H1 (cell line): ENCODE measurements around the gene GLDC. TPM values are rescaled to one million over a fixed set of nuclear protein-coding genes. Genes with fewer than 3 reads are reported as not detected.

Experiments
- CTCF ChIA-PET: fragments of 300-600 bp; sonication (Branson Sonifier 250); formaldehyde crosslinking; loops from one replicate; lab custom pipeline; 2021; ENCODE audit not compliant: partially characterized antibody; lab: Charles Lee
- POLR2A ChIA-PET: fragments of 300-600 bp; sonication (Branson Sonifier 250); formaldehyde crosslinking; loops from one replicate; lab custom pipeline; 2021; ENCODE audit warnings: inconsistent platforms; ENCODE audit not compliant: partially characterized antibody; lab: Charles Lee
- DNase-seq, 2 experiments: peaks; one replicate each; pipeline versions ENCODE4 v3.0.0 to v3.0.0-alpha.2; 2010 to 2022; ENCODE audit warnings: low spot score in 2 of 2, low read depth in 1 of 2, mixed read lengths in 1 of 2
- FAIRE-seq: peaks from 2 replicates; lab custom pipeline; 2011; peaks lifted over from hg19 to GRCh38; lab: Jason Lieb, UNC
- H2AFZ ChIP-seq: 2 replicates; pipeline ENCODE4 v1.8.1; 2012; ENCODE audit warnings: low read length, inconsistent platforms
- H2AK5ac ChIP-seq: 2 replicates; pipeline ENCODE4 v1.6.1; 2013; ENCODE audit warnings: low read depth, low read length
- H2BK120ac ChIP-seq: replicated peaks from 2 replicates; pipeline ENCODE3; 2013; ENCODE audit warnings: low read depth, low read length, inconsistent platforms
- H2BK12ac ChIP-seq: 2 replicates; pipeline ENCODE4 v1.6.1; 2013; ENCODE audit warnings: low read depth, low read length
- H2BK15ac ChIP-seq: 2 replicates; pipeline ENCODE4 v1.6.1; 2013; ENCODE audit warnings: low read length
- H2BK20ac ChIP-seq: 2 replicates; pipeline ENCODE4 v1.6.1; 2013; ENCODE audit warnings: low read length
- H2BK5ac ChIP-seq: 2 replicates; pipeline ENCODE4 v1.6.1; 2013; ENCODE audit warnings: low read depth, low read length
- H3K14ac ChIP-seq: 2 replicates; pipeline ENCODE4 v1.6.1; 2013; ENCODE audit warnings: inconsistent platforms; ENCODE audit not compliant: insufficient read length
- H3K18ac ChIP-seq: 2 replicates; pipeline ENCODE4 v1.6.1; 2013; ENCODE audit warnings: low read length; ENCODE audit errors: extremely low read depth
- H3K23ac ChIP-seq: 2 replicates; pipeline ENCODE4 v1.6.1; 2013; ENCODE audit warnings: inconsistent platforms; ENCODE audit not compliant: insufficient read length
- H3K23me2 ChIP-seq: 2 replicates; pipeline ENCODE4 v1.6.1; 2013; ENCODE audit warnings: low read depth, low read length
- H3K27ac ChIP-seq: 2 replicates; pipeline ENCODE4 v1.6.1; 2011; ENCODE audit warnings: low read depth, low read length, inconsistent platforms
- H3K27me3 ChIP-seq, 4 experiments: replicated peaks in 1 of 4; 1 replicate in 1 of 4; 2 replicates in 3 of 4; pipeline versions ENCODE4 v1.6.1 to v1.8.1; 2011 to 2013; ENCODE audit warnings: low read length in 3 of 4, mild to moderate bottlenecking in 3 of 4, inconsistent platforms in 2 of 4, mixed read lengths in 2 of 4, moderate library complexity in 1 of 4; ENCODE audit not compliant: control insufficient read depth in 3 of 4, insufficient read depth in 3 of 4; ENCODE audit errors: extremely low read depth in 1 of 4
- H3K36me3 ChIP-seq, 4 experiments: 2 replicates each; pipeline versions ENCODE4 v1.6.1 to v1.8.1; 2011 to 2013; ENCODE audit warnings: mild to moderate bottlenecking in 4 of 4, low read length in 3 of 4, moderate library complexity in 2 of 4, control low read depth in 1 of 4, inconsistent platforms in 1 of 4; ENCODE audit not compliant: insufficient read depth in 4 of 4, control insufficient read depth in 2 of 4
- H3K4ac ChIP-seq: replicated peaks from 2 replicates; pipeline ENCODE3; 2013; ENCODE audit warnings: low read length, low read depth, mixed read lengths, inconsistent platforms; ENCODE audit not compliant: insufficient read length
- H3K4me1 ChIP-seq, 4 experiments: replicated peaks in 1 of 4; 1 replicate in 1 of 4; 2 replicates in 3 of 4; pipeline versions ENCODE4 v1.6.1 to v1.8.1; 2011 to 2013; ENCODE audit warnings: low read length in 3 of 4, inconsistent platforms in 2 of 4, mixed read lengths in 1 of 4; ENCODE audit not compliant: insufficient read depth in 4 of 4, control insufficient read depth in 3 of 4
- H3K4me2 ChIP-seq, 2 experiments: 2 replicates each; pipeline versions ENCODE4 v1.6.1 to v1.8.1; 2011 to 2013; ENCODE audit warnings: low read depth in 2 of 2, low read length in 2 of 2, control low read depth in 1 of 2, inconsistent platforms in 1 of 2, mild to moderate bottlenecking in 1 of 2; ENCODE audit not compliant: insufficient read depth in 1 of 2
- H3K4me3 ChIP-seq, 4 experiments: fragments of 200-600, 300-600 bp in 1 of 4; sonication (generic), shearing (Covaris generic), sonication (Bioruptor Twin) in 1 of 4; 2 replicates each; pipeline versions ENCODE4 v1.5.1 to v1.8.1; 2011 to 2016; ENCODE audit warnings: low read length in 4 of 4, low read depth in 3 of 4, control low read depth in 2 of 4, inconsistent platforms in 2 of 4, mild to moderate bottlenecking in 2 of 4, mixed read lengths in 1 of 4, moderate library complexity in 1 of 4; ENCODE audit not compliant: insufficient read depth in 2 of 4; ENCODE audit errors: extremely low read depth in 1 of 4
- H3K56ac ChIP-seq: replicated peaks from 2 replicates; pipeline ENCODE3; 2013; ENCODE audit warnings: low read depth, mild to moderate bottlenecking, mixed read lengths, low read length, inconsistent platforms; ENCODE audit not compliant: insufficient read length
- H3K79me1 ChIP-seq: 2 replicates; pipeline ENCODE4 v1.6.1; 2013; ENCODE audit warnings: low read depth, low read length, control low read depth
- H3K79me2 ChIP-seq, 2 experiments: 2 replicates each; pipeline versions ENCODE4 v1.6.1 to v1.8.1; 2012 to 2013; ENCODE audit warnings: low read length in 2 of 2, mild to moderate bottlenecking in 2 of 2, inconsistent platforms in 1 of 2; ENCODE audit not compliant: insufficient read depth in 2 of 2, control insufficient read depth in 1 of 2
- H3K9ac ChIP-seq, 4 experiments: replicated peaks in 1 of 4; 1 replicate in 1 of 4; 2 replicates in 3 of 4; pipeline versions ENCODE4 v1.6.1 to v1.8.1; 2011 to 2013; ENCODE audit warnings: low read depth in 3 of 4, low read length in 3 of 4, control low read depth in 2 of 4, mild to moderate bottlenecking in 2 of 4, moderate library complexity in 2 of 4, inconsistent platforms in 1 of 4; ENCODE audit errors: extremely low read depth in 1 of 4
- H3K9me3 ChIP-seq, 2 experiments: 2 replicates each; pipeline versions ENCODE4 v1.6.1 to v1.8.1; 2012 to 2013; ENCODE audit warnings: mild to moderate bottlenecking in 2 of 2, moderate library complexity in 2 of 2, control low read depth in 1 of 2, inconsistent platforms in 1 of 2, low read depth in 1 of 2, low read length in 1 of 2, mixed read lengths in 1 of 2; ENCODE audit not compliant: insufficient read depth in 2 of 2
- H4K20me1 ChIP-seq, 2 experiments: replicated peaks in 1 of 2; 2 replicates each; pipeline versions ENCODE3 to v1.8.1; 2011 to 2013; ENCODE audit warnings: inconsistent platforms in 2 of 2, low read length in 2 of 2, mild to moderate bottlenecking in 1 of 2; ENCODE audit not compliant: insufficient read depth in 2 of 2, control insufficient read depth in 1 of 2
- H4K5ac ChIP-seq: 2 replicates; pipeline ENCODE4 v1.6.1; 2013; ENCODE audit warnings: low read length, low read depth, mixed read lengths, inconsistent platforms; ENCODE audit not compliant: insufficient read length
- H4K8ac ChIP-seq: 2 replicates; pipeline ENCODE4 v1.8.0; 2013; ENCODE audit warnings: mild to moderate bottlenecking, moderate library complexity, low read length, inconsistent platforms; ENCODE audit not compliant: insufficient read depth; ENCODE audit errors: extremely low read depth
- H4K91ac ChIP-seq: replicated peaks from 2 replicates; pipeline ENCODE3; 2013; ENCODE audit warnings: low read length, mixed read lengths, inconsistent platforms; ENCODE audit not compliant: insufficient read length
- CEBPB ChIP-seq: IDR thresholded peaks from 2 replicates; pipeline ENCODE4 v1.6.1; 2012; ENCODE audit warnings: low read depth, low read length
- CREB1 ChIP-seq: IDR thresholded peaks from 2 replicates; pipeline ENCODE4 v1.6.1; 2012; ENCODE audit warnings: inconsistent platforms
- CTBP2 ChIP-seq: IDR thresholded peaks from 2 replicates; pipeline ENCODE4 v1.7.0; 2011; ENCODE audit warnings: borderline replicate concordance, mild to moderate bottlenecking, moderate library complexity, mixed read lengths, low read length; ENCODE audit not compliant: insufficient read depth, insufficient read length
- EGR1 ChIP-seq: IDR thresholded peaks from 2 replicates; pipeline ENCODE4 v1.6.1; 2011; ENCODE audit warnings: low read depth, low read length, borderline replicate concordance
- GTF2F1 ChIP-seq: IDR thresholded peaks from 2 replicates; pipeline ENCODE4 v1.6.1; 2012; ENCODE audit warnings: low read depth, low read length, improper control_type of control experiment, borderline replicate concordance
- POLR2A ChIP-seq, 2 experiments: IDR thresholded peaks; 1 replicate in 1 of 2; 2 replicates in 1 of 2; pipeline ENCODE4 v1.6.1; 2011; ENCODE audit warnings: low read depth in 2 of 2, low read length in 2 of 2, mild to moderate bottlenecking in 2 of 2; ENCODE audit errors: control extremely low read depth in 1 of 2
- TAF1 ChIP-seq: IDR thresholded peaks from 2 replicates; pipeline ENCODE4 v1.6.1; 2011; ENCODE audit warnings: mild to moderate bottlenecking, low read depth, low read length
- WGBS, 2 experiments: shearing (Covaris generic) in 1 of 2; methylation state at CpG; one replicate each; pipeline versions ENCODE4 v1.1.6 to v1.1.7; 2013 to 2015; ENCODE audit warnings: low lambda C conversion rate in 2 of 2, mixed read lengths in 2 of 2, inconsistent platforms in 1 of 2, low coverage in 1 of 2, missing lambda C conversion rate in 1 of 2; ENCODE audit not compliant: insufficient replicate concordance in 2 of 2, insufficient coverage in 1 of 2, insufficient read length in 1 of 2; ENCODE audit errors: extremely low coverage in 1 of 2, missing lambda C conversion rate in 1 of 2; 5-methylcytosine and 5-hydroxymethylcytosine counted together
- polyA plus RNA-seq, 7 experiments: library from polyadenylated mRNA; depleted of rRNA in 3 of 7; stranded (reverse) in 5 of 7; unstranded in 2 of 7; fragments of >200 nt in 5 of 7; fragments of 200-250 nt in 2 of 7; gene quantifications; 1 replicate in 5 of 7; 2 replicates in 1 of 7; 4 replicates in 1 of 7; pipeline versions ENCODE4 v1.2.1 to v1.2.3, GENCODE V29; 2011 to 2013; ENCODE audit warnings: missing spikeins in 2 of 7, mixed read lengths in 2 of 7
- total RNA-seq: library from RNA; stranded (reverse); fragmentation: NEBNext Ultra II Directional; extraction: Animal tissue kit (Norgen Biotek cat#: 25700); gene quantifications from 2 replicates; pipeline ENCODE4 v1.2.1, GENCODE V29; 2021

GLDC gene
- total and polyA plus RNA-seq, 2 of the 8 experiments (the other 6 are each of a cell fraction or from before 2014, with no cell fraction given): 48.8 to 101 TPM

GRCh38 chr9:6545017-6545691 is 100.4 kb downstream of the GLDC start:
- Histone ChIP-seq H3K23me2 (no peaks in the 10 kb centered on the region), H4K5ac (no peak overlapping the region), H2BK120ac (no peak overlapping the region), H3K14ac (no peak overlapping the region), H4K20me1 (no peaks in the 10 kb centered on the region), H3K9ac (no peak overlapping the region), H3K4me2 (no peak overlapping the region), H3K79me1 (no peaks in the 10 kb centered on the region), H3K4ac (no peak overlapping the region), H3K27ac (no peak overlapping the region), H3K23ac (no peak overlapping the region), H3K9me3 (no peaks in the 10 kb centered on the region), H4K8ac (no peak overlapping the region), H4K91ac (no peak overlapping the region), H2BK20ac (no peak overlapping the region), H3K18ac (no peak overlapping the region), H2BK5ac (no peak overlapping the region), H3K4me3 (no peak overlapping the region), H2AFZ (no peak overlapping the region), H3K4me1 (no peaks in the 10 kb centered on the region), H3K27me3 (no peaks in the 10 kb centered on the region), H2BK12ac (no peak overlapping the region), H3K36me3 (peaks cover 0 to 2% (median 0%) of the 10 kb centered on the region in 4 experiments; a peak in 3 of 8 replicates), H2AK5ac (no peak overlapping the region), H3K56ac (no peak overlapping the region), H3K79me2 (no peaks in the 10 kb centered on the region), H2BK15ac (no peak overlapping the region)
- ChIA-PET POLR2A (no interaction called here), CTCF (no interaction called here)
- no peak for FAIRE-seq
- DNase-seq: no peak
- no peak for TF ChIP-seq EGR1
- no peak for TF ChIP-seq POLR2A (IDR thresholded peaks at IDR 0.05; ENCODE audit: control extremely low read depth in 1 of 2, low read depth in 2 of 2, low read length in 2 of 2)
- TF ChIP-seq CTBP2: no peak
- TF ChIP-seq CREB1: no peak
- no peak for TF ChIP-seq GTF2F1
- TF ChIP-seq TAF1: no peak
- no peak for TF ChIP-seq CEBPB
- 91% methylated on average over 8 of the region's 8 CpGs; no CpG with 5 or more reads in 1 of the 2 experiments for WGBS, 2 experiments
